Spleen (tissue), 11 donors: Measurements from ENCODE around the gene HNRNPK. TPM values are rescaled to one million over a fixed set of nuclear protein-coding genes. Genes with fewer than 3 reads are reported as not detected.
A peak's percentile ranks its signal among the peaks of the same experiment; 100 is the strongest.

Experiments used
- DNase-seq: peaks from one replicate; pipeline ENCODE4 v3.0.0-alpha.2; 2020
- H3K27ac ChIP-seq, 8 donors: fragments of 200-600 bp; sonication (generic) in 7 of 8; 1 replicate in 4 of 8; 2 replicates in 4 of 8; pipeline versions ENCODE4 v1.5.0 to v1.8.0; 2016 to 2021; ENCODE audit warnings: inconsistent platforms in 4 of 8, mild to moderate bottlenecking in 4 of 8, moderate library complexity in 1 of 8
- H3K27me3 ChIP-seq, 7 donors: fragments of 200-600 bp; sonication (generic) in 6 of 7; replicated peaks in 1 of 7; 1 replicate in 4 of 7; 2 replicates in 3 of 7; pipeline versions ENCODE4 v1.5.0 to v1.8.0; 2016 to 2021; ENCODE audit warnings: inconsistent platforms in 3 of 7, mild to moderate bottlenecking in 1 of 7
- H3K36me3 ChIP-seq, 6 donors: fragments of 200-600 bp; sonication (generic) in 5 of 6; 1 replicate in 4 of 6; 2 replicates in 2 of 6; pipeline versions ENCODE4 v1.5.0 to v1.8.0; 2016 to 2021; ENCODE audit warnings: inconsistent platforms in 2 of 6
- H3K4me1 ChIP-seq, 6 donors: fragments of 200-600 bp; sonication (generic) in 5 of 6; 1 replicate in 3 of 6; 2 replicates in 3 of 6; pipeline versions ENCODE4 v1.5.0 to v1.8.0; 2016 to 2021; ENCODE audit warnings: inconsistent platforms in 3 of 6
- H3K4me3 ChIP-seq, 8 donors: fragments of 200-600 bp; sonication (generic) in 7 of 8; 1 replicate in 4 of 8; 2 replicates in 4 of 8; pipeline versions ENCODE4 v1.5.0 to v1.8.0; 2016 to 2021; ENCODE audit warnings: inconsistent platforms in 4 of 8, mild to moderate bottlenecking in 4 of 8, moderate library complexity in 2 of 8
- H3K9me3 ChIP-seq, 8 donors: fragments of 200-600 bp; sonication (generic) in 7 of 8; 1 replicate in 4 of 8; 2 replicates in 4 of 8; pipeline versions ENCODE4 v1.5.0 to v1.8.0; 2016 to 2021; ENCODE audit warnings: inconsistent platforms in 4 of 8
- POLR2A ChIP-seq, 3 donors: fragments of 450-650 bp; IDR thresholded peaks; one replicate each; pipeline ENCODE4 v1.5.1; 2017; ENCODE audit warnings: antibody characterized with exemption in 3 of 3, mild to moderate bottlenecking in 1 of 3
- POLR2AphosphoS5 ChIP-seq, 3 donors: sonication (generic); formaldehyde crosslinking; IDR thresholded peaks; one replicate each; pipeline ENCODE4 v1.5.1; 2017; ENCODE audit warnings: antibody characterized with exemption in 3 of 3
- whole genome bisulfite sequencing, 5 donors: extraction: QIAGEN DNeasy Blood & Tissue Kit in 3 of 5; methylation state at CpG; one replicate each; pipeline versions ENCODE4 v1.1.5 to v1.1.7; 2013 to 2018; 5-methylcytosine and 5-hydroxymethylcytosine counted together
- intact Hi-C: fragments of 100-400 bp; cut with DNase I; formaldehyde crosslinking; loops from one replicate; pipeline ENCODE4 v1.15.0; 2023; ENCODE audit warnings: low total_unique reads
- polyA plus RNA-seq, 3 donors: library from polyadenylated mRNA; stranded (reverse); fragments of 200-250 nt; gene quantifications; one replicate each; pipeline ENCODE4 v1.2.1, GENCODE V29; 2013
- total RNA-seq, 7 donors: library from RNA; depleted of rRNA in 3 of 7; stranded (reverse); fragments of >200 nt in 3 of 7; fragmentation: NEBNext Ultra II Directional in 4 of 7; extraction: Animal tissue kit (Norgen Biotek cat#: 25700) in 4 of 7; gene quantifications; one replicate each; pipeline versions ENCODE4 v1.1.0 to v1.2.1, GENCODE V29; 2016 to 2021
- TF ChIP-seq, protein P1 (sequence below), 11 experiments: fragments of 200-600 bp in 7 of 11; fragments of 450-650 bp in 4 of 11; sonication (generic) in 4 of 11; IDR thresholded peaks in 8 of 11; conservative IDR thresholded peaks in 3 of 11; 1 replicate in 7 of 11; 2 replicates in 4 of 11; pipeline versions ENCODE4 v1.4.0 to v1.8.0; 2016 to 2021; ENCODE audit warnings: antibody characterized with exemption in 11 of 11, inconsistent platforms in 4 of 11, mild to moderate bottlenecking in 1 of 11
- donor health status: healthy with polysubstance abuse.
- donor health status: DM: no; HTN: no; CAD: no; lungs with moderate emphysema.
- donor health status: DM: no; HTN: no; CAD: no.
- donor health status: Bipolar disorder and iron deficiency.
- donor health status: healthy.
- donor health status: DM: no; HTN: no; CAD: no.
- donor health status: DM: yes; HTN: yes; CAD: no.

Gene HNRNPK
- total and polyA plus RNA-seq, 10 donors = 245 to 543 (median 473) TPM

DNA sequence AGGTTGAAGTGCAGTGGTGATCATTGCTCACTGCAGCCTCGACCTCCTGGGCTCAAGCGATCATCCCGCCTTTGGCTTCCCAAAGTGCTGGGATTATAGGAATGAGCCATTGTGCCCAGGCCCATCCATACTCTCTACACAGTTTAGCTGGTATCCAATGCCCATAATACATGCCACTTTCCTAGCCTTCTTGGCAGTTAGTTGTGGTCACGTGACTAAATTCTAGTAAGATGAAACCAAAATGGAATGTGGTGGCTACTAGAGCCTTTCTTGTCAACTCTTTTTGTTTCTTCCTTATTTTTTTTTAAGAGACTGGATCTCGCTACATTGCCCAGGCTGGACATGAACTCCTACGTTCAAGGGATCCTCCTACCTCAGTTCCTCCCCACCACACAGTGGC is 43.5 kb downstream of the HNRNPK start:
- DNase-seq = no peak
- H3K27me3 ChIP-seq = no peaks in the 10 kb centered on the region
- WGBS, 5 donors = 80 to 93% (median 90%) methylated on average over 6 of the region's 6 CpGs
- H3K4me1 ChIP-seq = peaks cover 0 to 50% (median 7%) of the 10 kb centered on the region in 6 donors
- H3K36me3 ChIP-seq = peaks cover 0 to 32% (median 15%) of the 10 kb centered on the region in 6 donors
- intact Hi-C loops = loop anchor here (5.0 to 10.0 kb wide), 3 partner anchors 238 to 381 kb away; no protein-coding TSS in a partner anchor
- H3K4me3 ChIP-seq = no peak overlapping the region
- TF ChIP-seq POLR2A (IDR thresholded peaks at IDR 0.05) (no peak), POLR2AphosphoS5 (IDR thresholded peaks at IDR 0.05) (no peak)
- TF ChIP-seq, protein P1, sequence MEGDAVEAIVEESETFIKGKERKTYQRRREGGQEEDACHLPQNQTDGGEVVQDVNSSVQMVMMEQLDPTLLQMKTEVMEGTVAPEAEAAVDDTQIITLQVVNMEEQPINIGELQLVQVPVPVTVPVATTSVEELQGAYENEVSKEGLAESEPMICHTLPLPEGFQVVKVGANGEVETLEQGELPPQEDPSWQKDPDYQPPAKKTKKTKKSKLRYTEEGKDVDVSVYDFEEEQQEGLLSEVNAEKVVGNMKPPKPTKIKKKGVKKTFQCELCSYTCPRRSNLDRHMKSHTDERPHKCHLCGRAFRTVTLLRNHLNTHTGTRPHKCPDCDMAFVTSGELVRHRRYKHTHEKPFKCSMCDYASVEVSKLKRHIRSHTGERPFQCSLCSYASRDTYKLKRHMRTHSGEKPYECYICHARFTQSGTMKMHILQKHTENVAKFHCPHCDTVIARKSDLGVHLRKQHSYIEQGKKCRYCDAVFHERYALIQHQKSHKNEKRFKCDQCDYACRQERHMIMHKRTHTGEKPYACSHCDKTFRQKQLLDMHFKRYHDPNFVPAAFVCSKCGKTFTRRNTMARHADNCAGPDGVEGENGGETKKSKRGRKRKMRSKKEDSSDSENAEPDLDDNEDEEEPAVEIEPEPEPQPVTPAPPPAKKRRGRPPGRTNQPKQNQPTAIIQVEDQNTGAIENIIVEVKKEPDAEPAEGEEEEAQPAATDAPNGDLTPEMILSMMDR (IDR thresholded peaks at IDR 0.05 in 8 of 11, conservative IDR thresholded peaks at IDR 0.05 in 3 of 11) = no peak
- H3K27ac ChIP-seq = no peak overlapping the region
- H3K9me3 ChIP-seq = no peaks in the 10 kb centered on the region

DNA sequence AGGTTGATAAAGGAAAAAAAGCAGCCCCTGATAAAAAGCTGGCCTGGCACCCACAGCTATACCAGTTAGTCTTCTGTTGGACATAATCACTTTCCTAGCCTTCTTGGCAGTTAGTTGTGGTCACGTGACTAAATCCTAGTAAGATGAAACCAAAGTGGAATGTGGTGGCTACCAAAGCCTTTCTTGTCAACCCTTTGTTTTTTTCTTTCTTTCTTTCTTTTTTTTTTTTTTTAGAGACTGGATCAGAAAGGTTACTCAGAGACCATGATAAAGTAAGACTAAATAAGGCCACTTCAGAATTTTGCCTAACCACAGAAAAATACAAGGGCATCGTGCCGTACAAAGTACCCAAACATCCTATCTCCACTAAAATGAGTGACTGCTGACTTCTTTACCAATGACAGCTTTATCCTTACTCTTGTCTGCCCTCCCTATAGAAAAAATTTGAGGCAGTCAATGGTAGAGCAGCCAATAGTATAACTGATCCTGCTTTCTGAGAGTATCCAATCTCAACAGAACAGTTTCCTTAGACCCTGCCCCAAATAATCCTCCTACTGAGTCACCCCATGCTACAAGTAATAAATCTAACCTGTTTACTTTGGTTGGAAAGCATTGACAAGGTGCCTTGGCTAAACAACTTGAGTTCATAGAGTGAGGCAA is 44.6 kb downstream of the HNRNPK start:
- H3K27ac ChIP-seq = peak overlapping the region in 5 of 8 donors; percentile 2 to 87 (median 63)
- H3K36me3 ChIP-seq = peaks cover 0 to 22% (median 10%) of the 10 kb centered on the region in 6 donors
- TF ChIP-seq, protein P1 (IDR thresholded peaks at IDR 0.05 in 8 of 11, conservative IDR thresholded peaks at IDR 0.05 in 3 of 11) = no peak
- H3K27me3 ChIP-seq = no peaks in the 10 kb centered on the region
- H3K4me1 ChIP-seq = peaks cover 0 to 50% (median 7%) of the 10 kb centered on the region in 6 donors
- H3K9me3 ChIP-seq = no peaks in the 10 kb centered on the region
- intact Hi-C loops = loop anchor here (5.0 to 10.0 kb wide), 3 partner anchors 239 to 382 kb away; no protein-coding TSS in a partner anchor
- peak overlapping the region in 1 of 8 donors; percentile 17 for H3K4me3 ChIP-seq
- no peak for DNase-seq
- WGBS, 5 donors = 70 to 92% (median 76%) methylated on average over 3 of the region's 3 CpGs

DNA sequence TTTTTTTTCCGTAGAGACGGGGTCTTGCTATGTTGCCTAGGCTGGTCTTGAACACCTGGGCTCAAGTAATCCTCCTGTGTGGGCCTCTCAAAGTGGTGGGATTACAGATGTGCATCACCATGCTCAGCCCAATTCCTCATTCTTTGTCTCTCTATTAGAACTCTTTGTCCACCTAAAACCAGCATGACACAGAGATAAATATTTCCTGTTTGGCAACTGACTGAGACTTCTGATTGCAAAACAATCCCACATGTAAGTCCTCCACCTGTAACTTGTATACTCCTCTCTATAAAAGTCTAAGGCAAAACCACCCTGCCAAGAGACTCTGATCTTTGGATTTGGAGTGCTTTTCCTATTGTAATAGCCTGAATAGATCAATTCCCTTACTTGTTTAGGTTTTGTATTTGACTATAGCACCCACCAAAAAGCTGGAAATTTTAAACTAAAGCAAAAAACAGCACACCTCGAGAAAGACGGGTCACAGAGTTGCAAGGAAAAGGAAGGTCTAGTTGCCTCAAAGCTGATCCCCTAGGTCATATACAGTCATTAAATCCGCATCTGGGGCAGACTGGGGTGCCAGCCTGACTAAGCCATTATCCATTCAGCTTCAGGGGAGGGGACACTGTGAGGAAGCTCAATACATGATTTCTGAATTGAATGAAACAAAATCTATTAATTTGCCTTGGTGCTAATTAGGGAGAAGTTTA is 45.3 kb downstream of the HNRNPK start:
- no peaks in the 10 kb centered on the region for H3K9me3 ChIP-seq
- H3K4me3 ChIP-seq = peak overlapping the region in 1 of 8 donors; percentile 17
- peaks cover 0 to 15% (median 8%) of the 10 kb centered on the region in 6 donors for H3K36me3 ChIP-seq
- intact Hi-C loops = loop anchor here (5.0 to 10.0 kb wide), 3 partner anchors 240 to 383 kb away; no protein-coding TSS in a partner anchor
- H3K27ac ChIP-seq = peak overlapping the region in 6 of 8 donors; percentile 2 to 87 (median 48)
- H3K4me1 ChIP-seq = peaks cover 0 to 50% (median 7%) of the 10 kb centered on the region in 6 donors
- no peak for DNase-seq
- WGBS, 5 donors = 58 to 92% (median 81%) methylated on average over 5 of the region's 5 CpGs
- no peak for TF ChIP-seq POLR2AphosphoS5 (IDR thresholded peaks at IDR 0.05)
- no peak for TF ChIP-seq POLR2A (IDR thresholded peaks at IDR 0.05)
- TF ChIP-seq, protein P1 (IDR thresholded peaks at IDR 0.05 in 8 of 11, conservative IDR thresholded peaks at IDR 0.05 in 3 of 11) = no peak
- H3K27me3 ChIP-seq = no peaks in the 10 kb centered on the region

DNA sequence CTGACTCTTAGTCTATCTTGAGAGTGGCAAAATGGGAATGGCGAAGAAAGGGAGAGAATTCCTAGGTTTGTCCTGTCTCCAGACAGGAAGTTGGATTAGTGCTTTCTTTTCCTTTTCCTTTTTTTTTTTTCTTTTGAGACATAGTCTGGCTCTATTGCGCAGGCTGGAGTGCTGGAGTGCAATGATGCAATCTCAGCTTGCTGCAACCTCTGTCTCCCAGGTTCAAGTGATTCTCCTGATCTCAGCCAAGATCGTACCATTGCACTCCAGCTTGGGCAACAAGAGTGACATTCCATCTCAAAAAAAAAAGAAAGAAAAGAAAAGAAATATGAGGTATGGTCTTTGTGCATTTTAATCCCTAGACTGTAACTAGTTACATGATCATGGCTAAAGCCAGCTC is 46.2 kb downstream of the HNRNPK start:
- Histone ChIP-seq H3K27me3 (no peaks in the 10 kb centered on the region), H3K4me1 (peaks cover 0 to 50% (median 7%) of the 10 kb centered on the region in 6 donors), H3K4me3 (no peak overlapping the region), H3K36me3 (peaks cover 0 to 6% (median 1%) of the 10 kb centered on the region in 6 donors), H3K9me3 (no peaks in the 10 kb centered on the region), H3K27ac (peak overlapping the region in 4 of 8 donors; percentile 54 to 87 (median 71))
- TF ChIP-seq POLR2AphosphoS5 (IDR thresholded peaks at IDR 0.05) = no peak
- TF ChIP-seq, protein P1 (IDR thresholded peaks at IDR 0.05 in 8 of 11, conservative IDR thresholded peaks at IDR 0.05 in 3 of 11) = no peak
- no peak for TF ChIP-seq POLR2A (IDR thresholded peaks at IDR 0.05)
- intact Hi-C loops = loop anchor here (10.0 kb wide), 1 partner anchor 241 kb away; no protein-coding TSS in a partner anchor
- WGBS, 5 donors = 44 to 77% (median 62%) methylated on average over 3 of the region's 3 CpGs
- DNase-seq = no peak
